ENCODE results near the gene FGGY. TPM values are rescaled to one million over a fixed set of nuclear protein-coding genes. Genes with fewer than 3 reads are reported as not detected.
"Not testable (repeated sequence)": the region's sequence is repeated elsewhere in the genome, so short reads cannot be mapped to it uniquely, and the experiment has no call there.

The FGGY gene
- total RNA-seq, 2 experiments from 2014 or later = 8.5 to 9.4 TPM

DNA sequence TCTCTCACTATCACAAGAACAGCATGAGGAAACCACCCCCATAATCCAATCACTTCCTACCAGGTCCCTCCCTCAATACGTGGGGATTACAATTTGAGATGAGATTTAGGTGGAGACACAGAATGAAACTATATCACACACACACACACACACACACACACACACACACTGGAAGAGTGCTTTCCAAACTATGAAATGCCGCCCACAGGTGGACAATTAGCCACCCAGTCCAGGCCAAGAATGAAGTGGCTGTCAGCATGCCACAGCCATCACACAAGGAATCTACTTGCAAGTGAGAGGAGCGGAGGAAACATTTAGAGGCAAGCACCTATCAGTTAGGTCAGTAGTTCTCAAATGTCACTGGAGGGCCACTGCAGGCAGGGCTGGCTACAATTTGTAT lies 412.4 kb downstream of the FGGY start:
- Mint-ChIP-seq H3K27ac (no peak overlapping the region), H3K4me1 (ENCODE audit: low read depth) (no peaks in the 10 kb centered on the region), H3K4me3 (no peak overlapping the region), H3K9me3 (ENCODE audit: insufficient read depth) (peaks cover 8% of the 10 kb centered on the region), H3K27me3 (ENCODE audit: low read depth) (no peaks in the 10 kb centered on the region), H3K36me3 (ENCODE audit: low read depth) (peaks cover 3% of the 10 kb centered on the region)
- CTCF ChIA-PET = no interaction called here
- no peak for DNase-seq
- ATAC-seq = no peak
- POLR2A ChIA-PET = interaction anchor here (0.6 kb wide), 1 partner anchor 819 kb away, joined by 4 read pairs; no protein-coding TSS in a partner anchor

DNA sequence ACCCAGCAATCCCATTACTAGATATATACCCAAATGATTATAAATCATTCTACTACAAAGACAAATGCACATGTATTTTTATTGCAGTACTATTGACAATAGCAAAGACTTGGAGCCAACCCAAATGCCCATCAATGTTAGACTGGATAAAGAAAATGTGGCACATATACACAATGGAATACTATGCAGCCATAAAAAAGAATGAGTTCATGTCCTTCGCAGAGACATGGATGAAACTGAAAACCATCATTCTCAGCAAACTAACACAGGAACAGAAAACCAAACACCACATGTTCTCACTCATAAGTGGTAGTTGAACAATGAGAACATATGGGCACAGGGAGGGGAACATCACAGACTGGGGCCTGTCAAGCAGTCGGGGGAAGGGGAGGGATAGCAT lies 414.0 kb downstream of the FGGY start:
- ATAC-seq; H3K4me3 Mint-ChIP-seq; DNase-seq; H3K9me3 Mint-ChIP-seq (ENCODE audit: insufficient read depth); H3K4me1 Mint-ChIP-seq (ENCODE audit: low read depth); CTCF ChIA-PET; POLR2A ChIA-PET; H3K36me3 Mint-ChIP-seq (ENCODE audit: low read depth); H3K27me3 Mint-ChIP-seq (ENCODE audit: low read depth); H3K27ac Mint-ChIP-seq: not testable (repeated sequence)

DNA sequence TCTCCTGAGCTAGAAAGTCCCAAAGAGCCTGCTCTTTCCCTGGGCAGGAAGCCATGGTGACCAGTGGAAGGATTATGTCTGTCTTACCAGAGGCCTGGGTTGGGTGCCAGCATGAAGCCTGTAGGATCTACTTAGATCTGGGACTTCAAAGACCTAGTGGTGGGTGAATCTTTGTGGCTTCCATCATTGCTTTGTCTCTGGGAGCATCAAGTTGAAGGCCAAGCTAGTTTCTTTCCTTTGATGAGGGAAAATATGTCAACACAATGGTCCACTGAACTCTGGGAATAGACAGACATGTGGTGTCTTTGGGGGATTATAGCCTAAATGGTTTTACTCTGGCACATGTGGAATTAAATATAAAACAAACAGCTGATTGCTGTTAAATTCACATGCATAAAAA lies 417.3 kb downstream of the FGGY start:
- Mint-ChIP-seq H3K27me3 (ENCODE audit: low read depth) (no peaks in the 10 kb centered on the region), H3K4me3 (no peak overlapping the region), H3K4me1 (ENCODE audit: low read depth) (no peaks in the 10 kb centered on the region), H3K36me3 (ENCODE audit: low read depth) (peaks cover 3% of the 10 kb centered on the region), H3K9me3 (ENCODE audit: insufficient read depth) (peaks cover 8% of the 10 kb centered on the region), H3K27ac (no peak overlapping the region)
- CTCF ChIA-PET = interaction anchor here (1.1 kb wide), 1 partner anchor 9 kb away, joined by 3 read pairs; no protein-coding TSS in a partner anchor
- no peak for DNase-seq
- POLR2A ChIA-PET = no interaction called here
- no peak for ATAC-seq

DNA sequence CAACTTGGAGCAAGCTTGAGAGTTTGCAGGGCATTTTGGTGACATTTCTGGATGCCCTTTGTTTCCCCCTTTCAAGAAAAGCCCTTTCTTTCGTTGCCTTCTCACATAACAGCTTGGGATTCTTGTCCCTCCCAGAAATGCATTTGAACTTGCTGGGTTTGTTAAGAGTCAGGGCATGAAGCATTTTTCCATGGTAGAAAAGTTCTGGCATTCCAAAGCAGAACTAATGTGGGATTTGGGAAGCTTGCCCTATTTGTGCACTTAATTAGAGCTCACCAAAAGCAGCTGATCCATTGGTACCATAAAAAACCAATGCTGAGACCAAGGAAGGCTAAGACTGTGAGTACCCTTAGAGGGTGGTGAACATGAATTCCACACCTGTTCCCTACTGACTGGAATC lies 418.1 kb downstream of the FGGY start:
- H3K27ac Mint-ChIP-seq = no peak overlapping the region
- H3K4me1 Mint-ChIP-seq (ENCODE audit: low read depth) = no peaks in the 10 kb centered on the region
- peaks cover 6% of the 10 kb centered on the region for H3K9me3 Mint-ChIP-seq (ENCODE audit: insufficient read depth)
- H3K36me3 Mint-ChIP-seq (ENCODE audit: low read depth) = peaks cover 3% of the 10 kb centered on the region
- H3K27me3 Mint-ChIP-seq (ENCODE audit: low read depth) = no peaks in the 10 kb centered on the region
- ATAC-seq (no peak), DNase-seq (no peak)
- H3K4me3 Mint-ChIP-seq = no peak overlapping the region
- ChIA-PET POLR2A (no interaction called here), CTCF (interaction anchor here (1.1 kb wide), 1 partner anchor 10 kb away, joined by 3 read pairs; no protein-coding TSS in a partner anchor)

DNA sequence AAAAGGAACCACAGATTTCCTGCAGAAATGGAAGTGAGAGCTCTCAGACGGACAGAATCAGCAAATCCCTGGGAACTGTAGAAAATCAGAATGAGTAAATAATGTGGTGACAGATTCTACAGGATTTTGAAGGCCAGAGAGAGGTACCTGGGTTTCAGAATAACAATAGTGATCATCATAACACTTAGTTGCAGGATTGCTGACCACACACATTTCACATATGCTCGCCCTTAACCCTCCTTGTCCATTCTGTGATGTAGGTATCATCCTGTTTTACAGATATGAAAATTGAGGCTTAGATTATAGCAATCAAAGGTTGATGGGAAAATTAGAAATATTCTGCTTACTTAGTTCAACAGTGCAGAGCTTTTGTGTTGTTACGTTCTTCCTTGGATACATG lies 419.9 kb downstream of the FGGY start:
- H3K4me1 Mint-ChIP-seq (ENCODE audit: low read depth) = no peaks in the 10 kb centered on the region

DNA sequence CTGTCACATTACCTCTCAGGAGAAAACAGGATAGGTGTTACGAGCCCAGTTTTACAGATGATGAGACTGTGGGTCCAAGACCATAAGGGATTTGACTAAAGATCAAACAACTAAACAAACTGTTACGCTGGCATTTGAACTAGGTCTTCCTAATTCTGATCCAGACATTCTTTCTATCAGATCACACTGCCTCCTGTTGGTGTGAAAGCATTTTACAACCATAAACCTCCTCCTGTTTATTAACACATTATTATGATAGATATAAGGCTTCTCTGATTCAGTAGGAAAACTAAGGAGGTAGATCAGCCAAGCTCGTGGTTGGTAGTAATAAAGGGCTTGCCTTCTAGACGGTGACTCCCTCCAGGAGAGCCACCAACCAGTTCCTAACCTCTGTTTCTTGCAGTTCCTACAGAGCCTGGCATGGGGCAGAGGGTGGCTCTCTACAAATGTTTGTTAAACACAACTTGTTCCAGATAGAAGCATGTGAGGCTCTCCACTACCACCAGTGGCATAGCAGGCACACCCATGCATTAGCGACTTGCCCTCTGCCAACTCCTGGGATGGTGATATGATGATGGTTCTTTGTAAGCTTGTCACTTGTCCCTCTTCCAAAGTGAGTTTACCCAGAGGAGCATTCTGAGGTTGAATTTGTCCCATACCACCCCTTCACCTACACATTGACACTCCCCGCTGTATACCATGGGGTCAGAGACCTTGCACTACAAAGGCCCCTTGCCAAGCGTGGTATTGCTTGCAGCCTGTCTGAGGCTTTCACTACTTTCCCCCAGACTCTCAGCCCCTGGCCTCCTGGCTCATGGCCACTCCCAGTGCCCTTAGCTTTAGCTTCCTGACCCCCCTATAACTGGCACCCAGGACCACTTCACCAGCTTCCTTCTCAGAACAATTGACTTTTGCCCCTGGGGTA lies 421.4 kb downstream of the FGGY start:
- POLR2A ChIA-PET = no interaction called here
- no peak for ATAC-seq
- H3K27me3 Mint-ChIP-seq (ENCODE audit: low read depth) = no peaks in the 10 kb centered on the region
- no peaks in the 10 kb centered on the region for H3K9me3 Mint-ChIP-seq (ENCODE audit: insufficient read depth)
- no peak for DNase-seq
- H3K4me3 Mint-ChIP-seq = no peak overlapping the region
- H3K27ac Mint-ChIP-seq = no peak overlapping the region
- no peaks in the 10 kb centered on the region for H3K4me1 Mint-ChIP-seq (ENCODE audit: low read depth)
- H3K36me3 Mint-ChIP-seq (ENCODE audit: low read depth) = no peaks in the 10 kb centered on the region
- CTCF ChIA-PET = interaction anchor here (1.6 to 3.0 kb wide), 2 partner anchors 17 to 19 kb away, joined by 3 to 12 read pairs; no protein-coding TSS in a partner anchor

More for the DNA sequence above, 419.9 kb downstream of the FGGY start:
- POLR2A ChIA-PET = no interaction called here
- Mint-ChIP-seq H3K27me3 (ENCODE audit: low read depth) (no peaks in the 10 kb centered on the region), H3K27ac (no peak overlapping the region), H3K36me3 (ENCODE audit: low read depth) (no peaks in the 10 kb centered on the region), H3K9me3 (ENCODE audit: insufficient read depth) (no peaks in the 10 kb centered on the region), H3K4me3 (no peak overlapping the region)
- ATAC-seq (no peak), DNase-seq (no peak)
- CTCF ChIA-PET = interaction anchor here (1.0 to 1.6 kb wide), 2 partner anchors 15 to 19 kb away, joined by 3 read pairs; no protein-coding TSS in a partner anchor

DNA sequence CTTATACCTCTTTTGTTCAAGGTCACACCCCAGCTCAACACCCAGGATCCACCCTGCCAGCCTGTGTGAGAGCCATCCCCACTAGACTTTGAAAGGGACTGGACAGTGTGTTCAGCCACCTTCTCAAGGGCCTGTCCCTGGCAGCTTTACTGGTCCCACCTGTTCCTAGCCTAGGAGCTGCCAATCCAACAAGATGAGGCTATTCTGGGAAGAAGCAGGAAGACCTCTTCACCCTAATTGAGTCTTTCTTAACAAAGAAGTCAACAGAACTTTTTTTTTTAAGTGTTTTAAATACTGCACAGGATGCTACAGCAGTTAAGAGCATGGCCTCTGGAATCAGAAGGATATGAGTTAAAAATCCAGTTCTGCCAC lies 422.1 kb downstream of the FGGY start:
- no peak for DNase-seq
- Mint-ChIP-seq H3K36me3 (ENCODE audit: low read depth) (no peaks in the 10 kb centered on the region), H3K27ac (no peak overlapping the region), H3K9me3 (ENCODE audit: insufficient read depth) (no peaks in the 10 kb centered on the region), H3K4me3 (no peak overlapping the region), H3K27me3 (ENCODE audit: low read depth) (no peaks in the 10 kb centered on the region), H3K4me1 (ENCODE audit: low read depth) (no peaks in the 10 kb centered on the region)
- ChIA-PET CTCF (interaction anchor here (3.0 kb wide), 1 partner anchor 20 kb away, joined by 12 read pairs; no protein-coding TSS in a partner anchor), POLR2A (no interaction called here)
- no peak for ATAC-seq

DNA sequence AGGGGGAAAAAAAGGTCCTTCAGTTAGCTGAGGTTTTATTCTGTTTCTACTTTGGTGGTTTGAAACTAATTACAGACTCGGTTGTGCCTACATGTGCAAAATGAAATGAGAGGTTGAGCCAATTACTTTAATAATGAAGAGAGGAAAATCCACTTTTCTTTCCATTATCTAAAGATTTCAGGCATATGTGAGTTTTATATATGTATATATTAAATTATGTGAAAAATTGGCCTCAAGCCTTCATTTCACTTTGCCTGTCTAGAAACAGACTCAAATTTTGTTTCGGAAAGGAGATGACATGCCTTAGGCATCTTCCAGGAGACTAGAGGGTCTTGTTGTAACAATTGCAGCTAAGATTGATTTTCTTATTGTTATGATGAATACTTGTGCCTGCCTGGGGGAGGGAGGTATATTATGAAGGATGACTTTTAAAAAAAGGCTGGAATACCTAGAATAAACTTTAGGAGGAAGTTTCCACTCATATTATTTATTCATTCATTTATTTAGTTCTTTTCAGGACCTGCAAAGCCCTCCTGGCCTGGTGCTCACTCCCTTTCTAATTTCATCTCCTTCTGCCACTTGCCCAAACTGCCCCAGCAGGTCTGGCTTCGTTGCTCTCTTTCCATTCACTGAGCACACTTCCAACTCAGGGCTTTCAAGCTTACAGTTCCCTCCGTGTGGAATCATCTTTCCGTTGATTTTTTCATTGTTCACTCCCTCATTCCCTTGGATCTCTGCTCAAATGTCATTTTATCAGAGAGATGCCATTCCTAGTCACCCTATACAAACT lies 423.6 kb downstream of the FGGY start:
- no peak overlapping the region for H3K27ac Mint-ChIP-seq
- H3K36me3 Mint-ChIP-seq (ENCODE audit: low read depth) = no peaks in the 10 kb centered on the region
- no peaks in the 10 kb centered on the region for H3K9me3 Mint-ChIP-seq (ENCODE audit: insufficient read depth)
- ChIA-PET CTCF (interaction anchor here (3.0 kb wide), 1 partner anchor 21 kb away, joined by 12 read pairs; no protein-coding TSS in a partner anchor), POLR2A (no interaction called here)
- DNase-seq = no peak
- ATAC-seq = no peak
- H3K27me3 Mint-ChIP-seq (ENCODE audit: low read depth) = no peaks in the 10 kb centered on the region
- H3K4me1 Mint-ChIP-seq (ENCODE audit: low read depth) = no peaks in the 10 kb centered on the region
- no peak overlapping the region for H3K4me3 Mint-ChIP-seq

DNA sequence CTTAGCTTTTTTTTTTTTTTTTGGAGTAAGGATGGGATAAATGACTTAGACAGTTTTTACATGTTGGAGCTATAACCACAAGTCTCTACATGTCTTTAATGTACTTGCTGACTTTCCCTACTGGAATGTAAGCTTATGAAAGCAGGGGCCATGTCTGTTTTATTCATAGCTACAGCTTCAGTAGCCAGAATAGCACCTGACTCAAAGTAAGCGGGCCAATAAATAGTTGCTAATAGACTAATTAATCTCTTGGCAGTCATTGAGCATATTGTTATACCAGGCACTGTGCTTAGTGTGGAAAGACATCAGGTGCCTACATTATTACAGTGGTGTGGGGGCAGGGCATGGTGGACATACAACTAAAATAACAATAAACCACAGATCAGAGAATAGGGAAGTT lies 433.4 kb downstream of the FGGY start:
- Mint-ChIP-seq H3K27ac (no peak overlapping the region), H3K27me3 (ENCODE audit: low read depth) (peaks cover 2% of the 10 kb centered on the region), H3K9me3 (ENCODE audit: insufficient read depth) (peaks cover 2% of the 10 kb centered on the region), H3K36me3 (ENCODE audit: low read depth) (no peaks in the 10 kb centered on the region), H3K4me1 (ENCODE audit: low read depth) (peaks cover 18% of the 10 kb centered on the region), H3K4me3 (no peak overlapping the region)
- DNase-seq (no peak), ATAC-seq (no peak)
- ChIA-PET POLR2A (no interaction called here), CTCF (interaction anchor here (1.0 to 2.1 kb wide), 2 partner anchors 13 to 29 kb away, joined by 3 to 10 read pairs; no protein-coding TSS in a partner anchor)

DNA sequence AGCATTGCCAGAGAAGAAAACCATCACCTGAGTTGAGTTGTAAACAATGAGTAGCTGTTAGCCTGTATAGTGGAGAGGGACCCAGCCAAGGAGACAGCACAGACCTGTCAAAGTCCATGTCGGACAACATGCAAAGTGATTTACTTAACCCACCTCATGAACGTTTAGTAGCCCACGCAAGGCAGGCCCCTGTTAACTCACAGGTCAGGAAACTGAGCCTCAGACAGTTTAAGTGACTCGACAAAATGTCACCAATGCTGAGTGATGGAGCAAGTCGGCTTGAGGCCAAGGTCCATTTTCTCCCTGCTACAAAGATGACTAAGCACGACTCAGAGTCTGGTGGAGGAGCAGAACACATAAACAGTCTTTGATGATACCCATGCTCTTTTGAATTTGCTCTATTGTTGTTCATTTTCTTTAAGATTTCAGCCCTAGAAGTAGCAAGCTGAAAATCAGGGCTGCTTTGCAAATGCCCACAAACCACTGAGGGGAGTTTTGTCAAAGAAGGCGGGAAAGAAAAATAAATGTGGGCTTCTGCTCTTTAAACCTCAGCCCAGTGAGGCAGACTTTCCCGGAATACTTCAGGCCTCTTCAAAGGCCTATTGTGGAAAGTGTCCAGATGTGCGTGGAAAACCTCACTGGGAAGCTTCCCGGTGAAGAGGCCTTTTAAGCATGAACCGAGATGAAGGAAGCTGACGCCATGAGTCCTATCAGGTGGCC lies 434.0 kb downstream of the FGGY start:
- peaks cover 5% of the 10 kb centered on the region for H3K9me3 Mint-ChIP-seq (ENCODE audit: insufficient read depth)
- DNase-seq (no peak), ATAC-seq (no peak)
- ChIA-PET POLR2A (interaction anchor here (1.1 kb wide), 1 partner anchor 10 kb away, joined by 3 read pairs; no protein-coding TSS in a partner anchor), CTCF (interaction anchor here (1.5 to 2.1 kb wide), 2 partner anchors 28 to 1078 kb away, joined by 3 to 10 read pairs; no protein-coding TSS in a partner anchor)
- H3K27me3 Mint-ChIP-seq (ENCODE audit: low read depth) = no peaks in the 10 kb centered on the region
- H3K27ac Mint-ChIP-seq = peak overlapping the region; percentile 53
- H3K4me1 Mint-ChIP-seq (ENCODE audit: low read depth) = peaks cover 18% of the 10 kb centered on the region
- H3K36me3 Mint-ChIP-seq (ENCODE audit: low read depth) = peaks cover under 1% of the 10 kb centered on the region
- H3K4me3 Mint-ChIP-seq = no peak overlapping the region

DNA sequence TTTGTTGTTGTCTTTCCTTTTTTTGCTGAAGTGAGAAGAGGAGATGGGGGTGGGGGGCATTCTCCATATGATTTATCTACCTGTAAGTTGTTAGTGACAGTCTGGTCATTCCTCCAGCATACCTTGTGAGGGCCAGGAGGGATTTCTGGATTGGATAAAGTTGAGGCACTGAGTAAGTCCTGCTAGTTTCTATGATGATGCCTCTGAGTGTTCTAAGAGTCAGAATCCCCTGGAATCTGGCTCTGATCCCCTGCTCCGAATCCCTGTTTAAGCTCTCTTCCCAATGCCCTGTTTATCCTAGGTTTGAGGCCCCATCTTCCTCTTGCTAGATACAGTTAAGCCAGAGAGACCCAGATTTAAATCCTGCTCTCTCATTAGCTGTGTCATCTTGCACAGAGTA lies 434.7 kb downstream of the FGGY start:
- no peaks in the 10 kb centered on the region for H3K27me3 Mint-ChIP-seq (ENCODE audit: low read depth)
- ChIA-PET CTCF (interaction anchor here (1.0 to 2.8 kb wide), 4 partner anchors 15 to 1078 kb away, joined by 3 to 10 read pairs (median 6); no protein-coding TSS in a partner anchor), POLR2A (interaction anchor here (1.1 kb wide), 1 partner anchor 9 kb away, joined by 3 read pairs; no protein-coding TSS in a partner anchor)
- peaks cover 18% of the 10 kb centered on the region for H3K4me1 Mint-ChIP-seq (ENCODE audit: low read depth)
- no peak overlapping the region for H3K27ac Mint-ChIP-seq
- H3K9me3 Mint-ChIP-seq (ENCODE audit: insufficient read depth) = peaks cover 9% of the 10 kb centered on the region
- H3K4me3 Mint-ChIP-seq = peak overlapping the region; percentile 6
- H3K36me3 Mint-ChIP-seq (ENCODE audit: low read depth) = peaks cover 7% of the 10 kb centered on the region
- ATAC-seq (no peak), DNase-seq (no peak)

Data from activated CD8-positive, alpha-beta T cell treated with anti-CD3 and anti-CD28 coated beads, Interleukin-2, amount 10 ng/mL, durations not matched to agents 7 days and 5 days (primary cell).